ENCODE data around the gene PTTG1IP.
A peak's percentile ranks its signal among the peaks of the same experiment; 100 is the strongest.

Gene PTTG1IP

GRCh38 chr21:44898011-44898488 lies 24.6 kb upstream of the PTTG1IP start:
- FAIRE-seq (no peak), DNase-seq (ENCODE audit: insufficient read length, low spot score) (no peak)
- TF ChIP-seq POU2F2 (IDR thresholded peaks at IDR 0.05; ENCODE audit: low read depth, low read length), result no peak
- TF ChIP-seq POLR2AphosphoS5 (IDR thresholded peaks at IDR 0.05; ENCODE audit: low read depth, low read length), result no peak
- TF ChIP-seq POLR2A (IDR thresholded peaks at IDR 0.05; ENCODE audit: low read depth, low read length), result no peak
- no peak for TF ChIP-seq SPI1 (IDR thresholded peaks at IDR 0.05; ENCODE audit: low read depth, low read length)
- TF ChIP-seq PAX5 (IDR thresholded peaks at IDR 0.05; ENCODE audit: insufficient read depth, low read length, severe bottlenecking), result no peak
- no peak for TF ChIP-seq TAF1 (IDR thresholded peaks at IDR 0.05; ENCODE audit: low read depth, low read length)

DNA sequence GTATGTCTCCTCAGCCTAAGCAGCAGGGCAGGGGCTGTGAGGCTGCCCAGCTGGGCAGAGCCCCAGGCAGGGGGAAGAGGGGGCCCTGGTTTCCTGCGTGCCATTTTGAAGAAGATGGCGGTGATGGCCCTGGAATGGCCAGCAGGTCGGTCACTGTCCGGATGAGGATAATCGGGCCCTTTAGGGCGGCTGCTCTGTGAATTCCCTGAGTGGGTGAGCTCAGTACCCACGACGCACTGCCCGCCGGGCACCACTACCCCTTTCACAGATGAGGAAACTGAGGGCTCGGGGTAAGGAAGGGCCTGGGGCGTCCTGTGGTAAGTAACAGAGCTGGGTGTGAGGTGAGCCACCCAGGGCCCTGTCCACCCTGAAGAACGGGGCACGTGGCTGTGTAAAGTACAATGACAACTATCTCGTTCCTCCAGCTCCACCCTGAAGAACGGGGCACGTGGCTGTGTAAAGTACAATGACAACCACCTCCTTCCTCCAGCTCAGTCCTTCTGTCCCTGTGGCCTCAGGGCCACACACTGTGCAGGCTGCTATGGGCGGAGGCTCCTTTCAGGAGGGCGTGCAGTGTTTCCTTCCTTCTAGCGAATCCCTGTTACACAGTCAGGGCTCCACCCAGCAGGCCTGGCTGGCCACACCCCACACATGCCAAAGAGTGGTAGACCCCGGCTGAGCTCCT lies 24.0 kb upstream of the PTTG1IP start:
- DNase-seq (ENCODE audit: insufficient read length, low spot score) (no peak), FAIRE-seq (no peak)
- TF ChIP-seq POLR2AphosphoS5 (IDR thresholded peaks at IDR 0.05; ENCODE audit: low read depth, low read length) (no peak), TAF1 (IDR thresholded peaks at IDR 0.05; ENCODE audit: low read depth, low read length) (no peak), POLR2A (IDR thresholded peaks at IDR 0.05; ENCODE audit: low read depth, low read length) (no peak), POU2F2 (IDR thresholded peaks at IDR 0.05; ENCODE audit: low read depth, low read length) (no peak), PAX5 (IDR thresholded peaks at IDR 0.05; ENCODE audit: insufficient read depth, low read length, severe bottlenecking) (no peak), SPI1 (IDR thresholded peaks at IDR 0.05; ENCODE audit: low read depth, low read length) (no peak)

- no peak for DNase-seq (ENCODE audit: insufficient read length, low spot score)
- no peak for FAIRE-seq
- TF ChIP-seq PAX5 (IDR thresholded peaks at IDR 0.05; ENCODE audit: insufficient read depth, low read length, severe bottlenecking), result no peak
- no peak for TF ChIP-seq TAF1 (IDR thresholded peaks at IDR 0.05; ENCODE audit: low read depth, low read length)
- TF ChIP-seq POLR2A (IDR thresholded peaks at IDR 0.05; ENCODE audit: low read depth, low read length), result no peak
- TF ChIP-seq SPI1 (IDR thresholded peaks at IDR 0.05; ENCODE audit: low read depth, low read length), result no peak
- TF ChIP-seq POLR2AphosphoS5 (IDR thresholded peaks at IDR 0.05; ENCODE audit: low read depth, low read length), result no peak
- no peak for TF ChIP-seq POU2F2 (IDR thresholded peaks at IDR 0.05; ENCODE audit: low read depth, low read length)
These were observed 23.2 kb upstream of the PTTG1IP start for GRCh38 chr21:44896561-44897286.

DNA sequence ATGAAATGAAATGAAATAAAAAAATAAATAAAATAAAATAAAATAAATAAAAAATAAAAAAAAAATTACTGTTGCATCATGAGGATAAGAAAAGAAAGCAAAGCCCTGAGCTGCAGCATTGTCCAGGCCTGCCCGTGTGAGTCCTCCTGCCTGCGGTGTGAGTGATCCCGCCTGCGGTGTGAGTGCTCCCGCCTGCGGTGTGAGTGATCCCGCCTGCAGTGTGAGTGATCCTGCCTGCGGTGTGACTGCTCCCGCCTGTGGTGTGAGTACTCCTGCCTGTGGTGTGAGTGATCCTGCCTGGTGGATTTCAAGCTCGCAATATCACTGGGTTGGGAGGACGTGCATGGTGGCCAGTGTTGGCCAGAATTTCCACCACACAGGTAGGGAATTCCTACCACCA lies 22.4 kb upstream of the PTTG1IP start:
- DNase-seq (ENCODE audit: insufficient read length, low spot score) (no peak), FAIRE-seq (no peak)
- TF ChIP-seq PAX5 (IDR thresholded peaks at IDR 0.05; ENCODE audit: insufficient read depth, low read length, severe bottlenecking), result no peak
- no peak for TF ChIP-seq TAF1 (IDR thresholded peaks at IDR 0.05; ENCODE audit: low read depth, low read length)
- no peak for TF ChIP-seq POU2F2 (IDR thresholded peaks at IDR 0.05; ENCODE audit: low read depth, low read length)
- TF ChIP-seq POLR2A (IDR thresholded peaks at IDR 0.05; ENCODE audit: low read depth, low read length), result no peak
- no peak for TF ChIP-seq SPI1 (IDR thresholded peaks at IDR 0.05; ENCODE audit: low read depth, low read length)
- TF ChIP-seq POLR2AphosphoS5 (IDR thresholded peaks at IDR 0.05; ENCODE audit: low read depth, low read length), result no peak

DNA sequence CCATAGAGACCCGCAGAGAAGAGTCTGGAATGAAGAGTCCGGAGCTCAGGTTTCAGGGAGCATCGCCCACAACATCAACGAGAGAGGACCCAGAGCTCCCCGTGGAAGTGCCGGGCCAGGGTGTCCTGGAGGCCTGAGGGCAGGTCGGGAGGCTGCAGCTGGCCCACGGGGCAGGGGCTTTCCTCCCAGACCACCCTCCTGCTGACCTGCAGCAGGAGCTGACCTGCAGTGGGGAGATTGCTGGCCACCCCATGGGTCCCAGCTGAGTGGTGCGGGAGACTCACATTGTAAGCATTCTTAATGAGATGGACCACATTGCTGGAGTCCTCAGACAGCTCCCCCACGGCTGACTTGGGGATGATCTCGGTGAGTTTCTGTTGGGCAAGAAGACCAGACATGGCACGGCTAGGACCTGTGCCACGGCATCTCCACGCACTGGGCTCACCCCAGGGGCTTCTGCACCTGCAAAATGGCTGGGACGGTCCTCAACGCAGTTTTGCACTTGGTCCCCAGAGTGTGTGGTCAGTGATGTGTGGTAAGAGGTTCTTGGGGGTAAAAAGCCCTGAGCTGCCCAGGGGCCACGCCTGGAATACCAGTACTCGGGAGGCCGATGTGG lies 21.3 kb upstream of the PTTG1IP start:
- FAIRE-seq, result no peak
- no peak for DNase-seq (ENCODE audit: insufficient read length, low spot score)
- no peak for TF ChIP-seq PAX5 (IDR thresholded peaks at IDR 0.05; ENCODE audit: insufficient read depth, low read length, severe bottlenecking)
- no peak for TF ChIP-seq POLR2AphosphoS5 (IDR thresholded peaks at IDR 0.05; ENCODE audit: low read depth, low read length)
- no peak for TF ChIP-seq SPI1 (IDR thresholded peaks at IDR 0.05; ENCODE audit: low read depth, low read length)
- TF ChIP-seq POLR2A (IDR thresholded peaks at IDR 0.05; ENCODE audit: low read depth, low read length), result no peak
- no peak for TF ChIP-seq POU2F2 (IDR thresholded peaks at IDR 0.05; ENCODE audit: low read depth, low read length)
- TF ChIP-seq TAF1 (IDR thresholded peaks at IDR 0.05; ENCODE audit: low read depth, low read length), result no peak

DNA sequence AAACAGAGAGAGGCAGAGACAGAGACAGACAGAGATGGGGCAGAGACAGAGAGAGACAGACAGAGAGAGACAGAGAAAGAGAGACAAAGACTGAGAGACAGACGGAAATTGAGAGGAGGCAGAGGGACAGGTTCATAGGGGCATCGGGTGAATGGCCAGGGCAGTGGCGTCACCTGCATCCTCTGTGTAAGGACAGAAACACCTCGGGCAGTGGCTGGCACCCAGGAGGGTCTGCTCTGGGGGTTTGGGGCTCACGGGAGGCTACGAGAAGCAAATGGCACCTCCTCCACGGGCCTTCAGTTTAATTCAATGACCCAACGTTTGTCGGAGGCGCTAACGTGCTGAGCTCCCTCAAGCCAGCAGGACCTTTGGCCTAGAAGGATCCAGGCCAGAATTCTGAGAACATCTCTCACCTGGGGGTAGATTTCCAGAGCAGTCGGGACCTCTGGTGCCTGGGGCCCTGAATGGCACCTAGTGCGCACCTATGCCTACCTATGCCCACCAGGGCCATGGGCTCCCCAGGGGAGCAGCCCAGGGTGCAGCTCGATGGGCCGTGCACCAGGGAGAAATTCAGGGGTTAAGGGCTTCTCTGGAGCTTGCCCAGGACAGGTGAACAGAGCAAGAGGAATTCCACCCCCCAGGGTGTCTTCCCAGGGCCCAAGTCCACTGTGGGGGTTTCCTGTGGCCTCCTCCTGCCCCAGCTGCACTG lies 20.6 kb upstream of the PTTG1IP start:
- no peak for FAIRE-seq
- TF ChIP-seq SPI1 (IDR thresholded peaks at IDR 0.05; ENCODE audit: low read depth, low read length) (no peak), TAF1 (IDR thresholded peaks at IDR 0.05; ENCODE audit: low read depth, low read length) (no peak), POU2F2 (IDR thresholded peaks at IDR 0.05; ENCODE audit: low read depth, low read length) (no peak)
- no peak for DNase-seq (ENCODE audit: insufficient read length, low spot score)

DNA sequence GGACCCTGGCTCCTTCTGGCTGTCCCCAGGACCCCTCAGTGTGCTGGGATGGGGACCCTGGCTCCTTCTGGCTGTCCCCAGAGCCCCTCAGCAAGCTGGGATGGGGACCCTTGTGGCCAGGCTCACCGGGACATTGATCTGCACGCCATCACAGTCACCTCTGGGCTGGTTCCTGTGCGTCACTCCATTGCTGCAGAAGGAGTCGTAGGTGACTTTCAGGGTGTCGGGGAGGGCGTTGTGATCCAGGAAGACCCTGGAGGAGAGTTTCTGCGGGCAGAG lies 19.7 kb upstream of the PTTG1IP start:
- no peak for TF ChIP-seq PAX5 (IDR thresholded peaks at IDR 0.05; ENCODE audit: insufficient read depth, low read length, severe bottlenecking)
- no peak for DNase-seq (ENCODE audit: insufficient read length, low spot score)
- FAIRE-seq, result no peak

DNA sequence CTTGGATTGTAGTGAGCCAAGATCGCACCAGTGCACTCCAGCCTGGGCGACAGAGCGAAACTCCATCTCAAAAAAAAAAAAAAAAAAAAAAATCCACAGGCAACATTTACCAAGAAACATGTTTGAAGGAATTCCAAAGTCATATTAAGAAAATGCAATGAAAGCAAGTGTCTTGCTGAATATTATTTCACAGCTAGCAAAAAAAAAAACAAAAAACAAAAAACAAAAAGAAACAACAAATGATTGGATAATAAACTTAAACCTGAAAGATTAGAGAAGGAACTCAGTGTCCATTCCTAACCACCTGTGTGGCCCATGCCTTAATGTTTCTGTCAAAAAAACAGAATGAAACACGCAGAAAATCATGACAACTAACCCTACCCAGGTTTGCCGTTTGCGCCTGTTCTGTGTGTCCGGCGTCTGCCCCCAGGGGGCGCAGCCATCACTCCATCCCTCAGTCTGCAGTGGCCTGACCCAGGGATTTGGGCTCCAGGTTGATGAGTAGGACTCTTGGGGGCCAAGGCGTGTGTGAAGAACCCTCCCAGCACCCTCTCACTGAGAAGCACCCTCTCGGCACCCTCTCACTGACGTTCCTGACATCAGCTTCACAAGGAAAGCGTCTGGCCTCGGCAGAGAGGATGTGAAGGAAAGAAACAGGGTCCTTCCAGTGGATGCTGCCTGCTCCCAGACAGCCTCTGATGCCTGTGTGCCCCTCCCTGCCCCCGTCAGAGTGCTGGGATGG lies 19.2 kb upstream of the PTTG1IP start:
- peak; percentile 89 for FAIRE-seq
- TF ChIP-seq TAF1 (IDR thresholded peaks at IDR 0.05; ENCODE audit: low read depth, low read length) (no peak), POLR2A (IDR thresholded peaks at IDR 0.05; ENCODE audit: low read depth, low read length) (no peak), PAX5 (IDR thresholded peaks at IDR 0.05; ENCODE audit: insufficient read depth, low read length, severe bottlenecking) (no peak), POU2F2 (IDR thresholded peaks at IDR 0.05; ENCODE audit: low read depth, low read length) (no peak), SPI1 (IDR thresholded peaks at IDR 0.05; ENCODE audit: low read depth, low read length) (no peak), POLR2AphosphoS5 (IDR thresholded peaks at IDR 0.05; ENCODE audit: low read depth, low read length) (no peak)

DNA sequence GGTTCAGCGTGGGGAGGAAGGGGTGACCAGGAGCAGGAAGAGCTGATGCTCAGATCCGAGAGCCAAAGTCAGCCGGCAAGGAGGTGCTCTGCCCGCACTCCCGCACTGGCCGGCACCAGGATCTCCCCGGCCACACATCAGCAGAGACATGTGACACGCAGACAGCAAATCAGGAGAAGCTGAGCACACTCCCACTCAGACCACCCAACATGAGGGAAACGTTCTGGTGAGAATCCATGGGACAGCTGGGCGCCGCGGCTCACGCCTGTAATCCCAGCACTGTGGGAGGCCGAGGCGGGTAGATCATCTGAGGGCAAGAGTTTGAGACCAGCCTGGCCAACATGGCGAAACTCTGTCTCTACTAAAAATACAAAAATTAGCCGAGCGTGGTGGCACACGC lies 18.6 kb upstream of the PTTG1IP start:
- TF ChIP-seq SPI1 (IDR thresholded peaks at IDR 0.05; ENCODE audit: low read depth, low read length) (no peak), TAF1 (IDR thresholded peaks at IDR 0.05; ENCODE audit: low read depth, low read length) (no peak), POU2F2 (IDR thresholded peaks at IDR 0.05; ENCODE audit: low read depth, low read length) (no peak), PAX5 (IDR thresholded peaks at IDR 0.05; ENCODE audit: insufficient read depth, low read length, severe bottlenecking) (no peak), POLR2A (IDR thresholded peaks at IDR 0.05; ENCODE audit: low read depth, low read length) (no peak), POLR2AphosphoS5 (IDR thresholded peaks at IDR 0.05; ENCODE audit: low read depth, low read length) (no peak)
- DNase-seq (ENCODE audit: insufficient read length, low spot score) (no peak), FAIRE-seq (no peak)

More for the DNA sequence above, 19.2 kb upstream of the PTTG1IP start:
- DNase-seq (ENCODE audit: insufficient read length, low spot score), result peak; percentile 84

Data from GM12891 (cell line).